Right cardiac atrium (tissue), 5 donors: ENCODE measurements around the gene BACE2. TPM values are rescaled to one million over a fixed set of nuclear protein-coding genes. Genes with fewer than 3 reads are reported as not detected.
"Not testable (repeated sequence)": the region's sequence is repeated elsewhere in the genome, so short reads cannot be mapped to it uniquely, and the experiment has no call there.

Experiments used
- ATAC-seq, 2 donors: fragments of 200-7000 bp; cut with Tn5 transposase; one replicate each; pipeline versions ENCODE4 v1.8.0 to v1.9.1; 2020; ENCODE audit warnings: moderate library complexity in 2 of 2, mild to moderate bottlenecking in 1 of 2
- DNase-seq, 3 donors: peaks; one replicate each; pipeline ENCODE4 v3.0.0-alpha.2; 2020
- H3K27ac ChIP-seq: one replicate; pipeline ENCODE4 v1.5.1; 2013; ENCODE audit warnings: mild to moderate bottlenecking, low read length, control low read depth, moderate library complexity
- H3K27me3 ChIP-seq: one replicate; pipeline ENCODE4 v1.6.1; 2013; ENCODE audit not compliant: control insufficient read depth, insufficient read depth
- H3K4me1 ChIP-seq: one replicate; pipeline ENCODE4 v1.6.1; 2013; ENCODE audit warnings: low read length; ENCODE audit not compliant: control insufficient read depth, insufficient read depth
- H3K4me3 ChIP-seq: one replicate; pipeline ENCODE4 v1.5.1; 2013; ENCODE audit warnings: low read length, control low read depth
- H3K9me3 ChIP-seq: one replicate; pipeline ENCODE4 v1.6.1; 2013; ENCODE audit warnings: low read length; ENCODE audit not compliant: control insufficient read depth
- WGBS: extraction: QIAGEN DNeasy Blood & Tissue Kit; methylation state at CpG from one replicate; pipeline ENCODE4 v1.1.7; 2013; 5-methylcytosine and 5-hydroxymethylcytosine counted together
- intact Hi-C, 4 donors: fragments of 100-400 bp; cut with DNase I; formaldehyde crosslinking; loops; one replicate each; pipeline versions ENCODE4 v1.11.0 to v1.14.0; 2022 to 2023
- polyA plus RNA-seq: library from polyadenylated mRNA; stranded (reverse); fragments of 200-250 nt; gene quantifications from one replicate; pipeline ENCODE4 v1.2.3, GENCODE V29; 2013
- total RNA-seq, 4 donors: library from RNA; stranded (reverse); fragmentation: NEBNext Ultra II Directional; extraction: Animal tissue kit (Norgen Biotek cat#: 25700); gene quantifications; one replicate each; pipeline ENCODE4 v1.2.1, GENCODE V29; 2021
- donor health status: healthy with polysubstance abuse.
- donor health status: DM: no; HTN: yes; CAD: no.
- donor health status: DM: no; HTN: no; CAD: no.
- donor health status: DM: no; HTN: yes; CAD: no; lungs with severe emphysema.
- donor health status: DM: yes; HTN: yes; CAD: no.

Gene BACE2
- total and polyA plus RNA-seq, 5 donors, result 11.7 to 34.0 (median 26.6) TPM

DNA sequence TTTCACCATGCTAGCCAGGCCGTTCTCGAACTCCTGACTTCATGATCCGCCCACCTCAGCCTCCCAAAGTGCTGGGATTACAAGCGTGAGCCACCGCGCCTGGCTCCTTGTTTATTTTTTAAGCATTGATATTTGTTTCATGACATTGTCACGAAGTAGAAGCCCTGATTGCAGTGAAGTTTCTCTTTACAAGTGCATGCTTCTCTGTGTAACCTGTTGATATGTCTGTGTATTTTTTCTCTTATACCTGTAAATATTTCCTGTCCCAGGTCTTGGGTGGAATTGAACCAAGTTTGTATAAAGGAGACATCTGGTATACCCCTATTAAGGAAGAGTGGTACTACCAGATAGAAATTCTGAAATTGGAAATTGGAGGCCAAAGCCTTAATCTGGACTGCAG is 75.1 kb downstream of the BACE2 start:
- Histone ChIP-seq H3K4me3 (no peak overlapping the region), H3K27me3 (no peaks in the 10 kb centered on the region), H3K4me1 (no peaks in the 10 kb centered on the region), H3K9me3 (no peaks in the 10 kb centered on the region), H3K27ac (no peak overlapping the region)
- DNase-seq, result no peak
- intact Hi-C loops, result no loop called here
- ATAC-seq, result no peak
- 97% methylated on average over 7 of the region's 7 CpGs for WGBS

DNA sequence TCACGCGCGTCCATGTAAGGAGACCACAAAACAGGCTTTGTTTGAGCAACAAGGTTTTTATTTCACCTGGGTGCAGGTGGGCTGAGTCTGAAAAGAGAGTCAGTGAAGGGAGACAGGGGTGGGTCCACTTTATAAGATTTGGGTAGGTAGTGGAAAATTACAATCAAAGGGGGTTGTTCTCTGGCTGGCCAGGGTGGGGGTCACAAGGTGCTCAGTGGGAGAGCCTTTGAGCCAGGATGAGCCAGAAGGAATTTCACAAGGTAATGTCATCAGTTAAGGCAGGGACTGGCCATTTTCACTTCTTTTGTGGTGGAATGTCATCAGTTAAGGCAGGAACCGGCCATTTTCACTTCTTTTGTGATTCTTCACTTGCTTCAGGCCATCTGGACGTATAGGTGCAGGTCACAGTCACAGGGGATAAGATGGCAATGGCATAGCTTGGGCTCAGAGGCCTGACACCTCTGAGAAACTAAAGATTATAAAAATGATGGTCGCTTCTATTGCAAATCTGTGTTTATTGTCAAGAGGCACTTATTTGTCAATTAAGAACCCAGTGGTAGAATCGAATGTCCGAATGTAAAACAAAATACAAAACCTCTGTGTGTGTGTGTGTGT is 76.4 kb downstream of the BACE2 start:
- intact Hi-C loops, H3K4me3 ChIP-seq, DNase-seq, ATAC-seq, H3K4me1 ChIP-seq, H3K9me3 ChIP-seq, H3K27ac ChIP-seq, H3K27me3 ChIP-seq: not testable (repeated sequence)
- WGBS, result 87% methylated on average over 8 of the region's 8 CpGs

DNA sequence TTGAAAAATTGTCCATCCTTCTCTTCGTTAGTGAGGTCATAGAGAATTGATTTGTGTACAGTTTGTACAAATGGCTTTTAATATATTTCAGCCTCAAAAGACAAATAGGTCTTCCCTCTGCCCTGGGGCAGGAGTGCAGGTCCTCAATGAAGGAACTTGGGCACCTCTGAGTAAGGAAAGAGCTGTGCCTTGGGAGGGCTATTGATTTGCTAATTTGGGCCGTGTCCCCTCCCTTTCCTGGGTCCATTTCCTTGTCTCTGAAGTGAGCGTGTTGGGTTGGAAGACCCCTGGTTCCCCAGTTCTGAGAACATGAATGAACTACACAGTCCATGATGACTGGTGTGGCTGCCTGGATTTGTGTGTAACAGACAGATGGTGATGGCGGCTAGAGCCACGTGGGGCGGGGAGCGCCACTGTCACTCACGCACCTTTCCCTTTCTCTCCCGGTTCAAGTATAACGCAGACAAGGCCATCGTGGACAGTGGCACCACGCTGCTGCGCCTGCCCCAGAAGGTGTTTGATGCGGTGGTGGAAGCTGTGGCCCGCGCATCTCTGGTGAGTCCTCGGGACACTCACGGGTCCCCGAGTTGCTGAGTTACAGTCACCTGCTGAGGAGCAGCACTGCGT is 77.7 kb downstream of the BACE2 start:
- no peak overlapping the region for H3K27ac ChIP-seq
- H3K9me3 ChIP-seq, result no peaks in the 10 kb centered on the region
- intact Hi-C loops, result no loop called here
- 95% methylated on average over 20 of the region's 20 CpGs for WGBS
- H3K4me1 ChIP-seq, result no peaks in the 10 kb centered on the region
- H3K4me3 ChIP-seq, result no peak overlapping the region
- DNase-seq (no peak), ATAC-seq (no peak)
- H3K27me3 ChIP-seq, result no peaks in the 10 kb centered on the region

DNA sequence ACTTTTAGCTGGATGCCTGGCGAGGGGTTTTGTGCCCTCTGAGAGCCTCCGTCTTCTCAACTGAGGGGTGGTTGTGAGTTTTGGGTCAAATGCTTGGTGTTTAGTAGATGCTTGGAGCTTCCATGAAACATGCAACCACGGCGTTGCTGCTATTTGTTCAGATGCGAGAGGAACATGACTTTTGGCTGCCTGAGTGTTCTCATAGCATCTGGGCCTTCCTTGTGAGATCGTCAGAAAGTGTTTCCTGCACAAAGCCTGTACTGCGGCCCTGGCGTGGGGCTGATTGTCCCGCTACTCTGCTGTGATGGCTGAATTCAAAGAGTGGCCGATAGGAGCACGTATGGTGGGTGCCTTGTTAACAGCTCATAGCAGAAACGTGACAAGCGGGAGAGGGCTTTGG is 78.8 kb downstream of the BACE2 start:
- H3K4me3 ChIP-seq, result no peak overlapping the region
- no peaks in the 10 kb centered on the region for H3K4me1 ChIP-seq
- ATAC-seq (no peak), DNase-seq (no peak)
- H3K9me3 ChIP-seq, result no peaks in the 10 kb centered on the region
- WGBS, result 93% methylated on average over 13 of the region's 13 CpGs
- no peaks in the 10 kb centered on the region for H3K27me3 ChIP-seq
- peak overlapping the region; percentile 31 for H3K27ac ChIP-seq
- intact Hi-C loops, result no loop called here

- Histone ChIP-seq H3K27ac (peak overlapping the region; percentile 19), H3K4me1 (no peaks in the 10 kb centered on the region), H3K9me3 (no peaks in the 10 kb centered on the region), H3K4me3 (no peak overlapping the region), H3K27me3 (no peaks in the 10 kb centered on the region)
- DNase-seq, result peak; percentile 71 to 85 (median 74)
- ATAC-seq, result peak; percentile 88 to 95
- WGBS, result 61% methylated on average over 44 of the region's 44 CpGs
- intact Hi-C loops, result no loop called here
Observed at GRCh38 chr21:41247561-41248545, 79.9 kb downstream of the BACE2 start.

GRCh38 chr21:41249476-41249875 is 81.5 kb downstream of the BACE2 start:
- H3K27me3 ChIP-seq, result no peaks in the 10 kb centered on the region
- ATAC-seq (no peak), DNase-seq (no peak)
- no peak overlapping the region for H3K4me3 ChIP-seq
- no peak overlapping the region for H3K27ac ChIP-seq
- no peaks in the 10 kb centered on the region for H3K4me1 ChIP-seq
- intact Hi-C loops, result no loop called here
- H3K9me3 ChIP-seq, result no peaks in the 10 kb centered on the region
- WGBS, result 89% methylated on average over 11 of the region's 11 CpGs

GRCh38 chr21:41250519-41250918 is 82.6 kb downstream of the BACE2 start:
- H3K27me3 ChIP-seq, result no peaks in the 10 kb centered on the region
- no peak overlapping the region for H3K27ac ChIP-seq
- ATAC-seq (peak in 1 of 2 donors; percentile 19), DNase-seq (peak in 1 of 3 donors; percentile 57)
- no peak overlapping the region for H3K4me3 ChIP-seq
- WGBS, result 62% methylated on average over 8 of the region's 8 CpGs
- intact Hi-C loops, result no loop called here
- no peaks in the 10 kb centered on the region for H3K4me1 ChIP-seq
- H3K9me3 ChIP-seq, result no peaks in the 10 kb centered on the region

DNA sequence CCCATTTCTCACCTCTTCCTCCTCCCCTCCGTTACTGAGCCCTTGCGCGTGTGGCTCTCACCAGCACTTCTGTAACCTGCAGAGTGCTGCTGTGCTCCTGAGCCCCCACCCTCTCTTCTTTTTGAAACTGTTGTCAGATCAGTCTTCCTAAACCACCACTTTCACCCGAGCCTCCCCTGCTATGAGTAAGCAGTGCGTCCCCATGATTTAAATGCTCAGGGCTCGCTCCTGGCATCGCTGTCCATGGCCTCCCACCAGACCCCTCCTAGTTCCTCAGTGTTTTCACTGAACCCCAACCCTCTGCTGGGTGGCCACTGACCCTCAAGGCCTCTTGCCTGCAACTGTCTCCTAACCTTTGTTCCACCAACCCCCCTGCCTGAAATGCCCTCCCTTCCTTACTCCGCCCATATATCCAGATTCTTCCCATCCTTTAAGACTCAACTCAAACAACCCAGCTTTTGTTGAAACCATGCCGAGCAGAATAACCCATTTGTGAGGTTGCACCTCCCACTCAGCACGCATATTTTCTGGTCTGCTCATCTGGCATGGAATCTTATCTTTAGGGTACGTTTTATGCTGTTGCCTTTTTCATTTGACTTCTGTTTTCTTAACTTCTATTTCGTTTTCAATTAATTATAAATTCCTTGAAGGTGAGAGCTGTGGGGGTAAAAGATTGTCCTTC is 84.1 kb downstream of the BACE2 start:
- H3K27ac ChIP-seq, result no peak overlapping the region
- ATAC-seq (no peak), DNase-seq (no peak)
- no peaks in the 10 kb centered on the region for H3K27me3 ChIP-seq
- no peaks in the 10 kb centered on the region for H3K9me3 ChIP-seq
- no peaks in the 10 kb centered on the region for H3K4me1 ChIP-seq
- WGBS, result 85% methylated on average over 12 of the region's 12 CpGs
- intact Hi-C loops, result no loop called here
- H3K4me3 ChIP-seq, result no peak overlapping the region

DNA sequence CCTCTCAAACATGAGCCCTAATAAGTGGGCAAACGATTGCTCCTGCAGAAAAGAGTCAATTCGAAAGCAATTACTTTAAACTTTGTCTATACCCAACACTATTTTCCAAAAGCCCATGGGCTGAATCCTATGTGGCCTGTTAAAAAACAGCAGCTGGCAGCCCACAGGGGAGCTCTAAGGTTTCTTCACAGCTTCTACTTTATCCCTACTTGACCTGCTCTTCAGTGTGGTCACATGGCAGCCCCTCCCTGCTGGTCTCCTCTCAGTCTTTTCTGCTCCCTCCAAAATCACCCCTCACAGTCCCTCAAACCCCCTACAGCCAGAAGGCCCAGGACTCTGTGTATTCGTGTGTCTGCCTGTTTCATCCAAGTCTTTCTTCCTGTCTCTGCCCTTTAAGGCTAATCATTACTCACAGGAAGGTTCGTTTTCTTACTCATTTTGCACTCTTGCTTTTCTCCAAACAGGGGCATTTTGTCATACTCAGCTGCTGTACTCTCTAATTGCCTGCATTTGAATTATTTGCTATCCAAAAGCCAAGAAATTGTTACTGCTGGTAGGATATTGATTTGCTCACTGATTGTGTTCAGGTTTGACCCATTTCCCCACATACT is 86.2 kb downstream of the BACE2 start:
- Histone ChIP-seq H3K9me3 (no peaks in the 10 kb centered on the region), H3K4me3 (no peak overlapping the region), H3K27me3 (no peaks in the 10 kb centered on the region), H3K4me1 (no peaks in the 10 kb centered on the region), H3K27ac (no peak overlapping the region)
- WGBS, result 83% methylated on average over 4 of the region's 4 CpGs
- ATAC-seq (no peak), DNase-seq (no peak)
- intact Hi-C loops, result no loop called here

GRCh38 chr21:41255190-41255589 is 87.2 kb downstream of the BACE2 start:
- intact Hi-C loops, result no loop called here
- no peaks in the 10 kb centered on the region for H3K27me3 ChIP-seq
- no peak overlapping the region for H3K27ac ChIP-seq
- no peak for DNase-seq
- H3K9me3 ChIP-seq, result no peaks in the 10 kb centered on the region
- no peak for ATAC-seq
- WGBS, result 96% methylated on average over 9 of the region's 9 CpGs
- H3K4me3 ChIP-seq, result no peak overlapping the region
- H3K4me1 ChIP-seq, result no peaks in the 10 kb centered on the region
